ENCODE data around the gene ATP2B1.

GRCh38 chr12:89657066-89657465 is 51.6 kb downstream of the ATP2B1 start:
- TF ChIP-seq CTCF (IDR thresholded peaks at IDR 0.05) (no peak), EZH2 (IDR thresholded peaks at IDR 0.05) (no peak), EZH2phosphoT487 (IDR thresholded peaks at IDR 0.05) (no peak)

Data from neural progenitor cell (in vitro differentiated cells).